ENCODE measurements around the gene DLK1.

DNA sequence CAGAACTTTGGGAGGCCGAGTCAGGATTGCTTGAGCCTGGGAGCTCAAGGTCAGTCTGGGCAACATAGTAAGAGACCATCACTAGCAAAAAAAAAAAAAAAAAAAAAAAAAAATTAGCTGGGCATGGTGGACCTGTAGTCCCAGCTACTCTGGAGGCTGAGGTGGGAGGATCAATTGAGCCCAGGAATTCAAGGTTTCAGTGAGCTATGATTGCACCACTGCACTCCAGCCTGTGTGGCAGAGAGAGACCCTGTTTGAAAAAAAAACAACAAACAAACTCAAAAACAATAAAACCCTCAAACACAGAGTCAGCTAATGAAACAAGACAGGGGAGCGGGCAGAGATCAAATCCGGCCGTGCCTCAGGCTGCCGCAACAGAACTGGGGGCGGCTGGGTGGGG lies 41.7 kb upstream of the DLK1 start:
- TF ChIP-seq, protein P1, sequence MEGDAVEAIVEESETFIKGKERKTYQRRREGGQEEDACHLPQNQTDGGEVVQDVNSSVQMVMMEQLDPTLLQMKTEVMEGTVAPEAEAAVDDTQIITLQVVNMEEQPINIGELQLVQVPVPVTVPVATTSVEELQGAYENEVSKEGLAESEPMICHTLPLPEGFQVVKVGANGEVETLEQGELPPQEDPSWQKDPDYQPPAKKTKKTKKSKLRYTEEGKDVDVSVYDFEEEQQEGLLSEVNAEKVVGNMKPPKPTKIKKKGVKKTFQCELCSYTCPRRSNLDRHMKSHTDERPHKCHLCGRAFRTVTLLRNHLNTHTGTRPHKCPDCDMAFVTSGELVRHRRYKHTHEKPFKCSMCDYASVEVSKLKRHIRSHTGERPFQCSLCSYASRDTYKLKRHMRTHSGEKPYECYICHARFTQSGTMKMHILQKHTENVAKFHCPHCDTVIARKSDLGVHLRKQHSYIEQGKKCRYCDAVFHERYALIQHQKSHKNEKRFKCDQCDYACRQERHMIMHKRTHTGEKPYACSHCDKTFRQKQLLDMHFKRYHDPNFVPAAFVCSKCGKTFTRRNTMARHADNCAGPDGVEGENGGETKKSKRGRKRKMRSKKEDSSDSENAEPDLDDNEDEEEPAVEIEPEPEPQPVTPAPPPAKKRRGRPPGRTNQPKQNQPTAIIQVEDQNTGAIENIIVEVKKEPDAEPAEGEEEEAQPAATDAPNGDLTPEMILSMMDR (conservative IDR thresholded peaks at IDR 0.05; ENCODE audit: low read depth, low read length) = no peak
- TF ChIP-seq, protein P2, sequence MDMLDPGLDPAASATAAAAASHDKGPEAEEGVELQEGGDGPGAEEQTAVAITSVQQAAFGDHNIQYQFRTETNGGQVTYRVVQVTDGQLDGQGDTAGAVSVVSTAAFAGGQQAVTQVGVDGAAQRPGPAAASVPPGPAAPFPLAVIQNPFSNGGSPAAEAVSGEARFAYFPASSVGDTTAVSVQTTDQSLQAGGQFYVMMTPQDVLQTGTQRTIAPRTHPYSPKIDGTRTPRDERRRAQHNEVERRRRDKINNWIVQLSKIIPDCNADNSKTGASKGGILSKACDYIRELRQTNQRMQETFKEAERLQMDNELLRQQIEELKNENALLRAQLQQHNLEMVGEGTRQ (IDR thresholded peaks at IDR 0.05; ENCODE audit: low read depth, low read length) = no peak
- TF ChIP-seq POLR2A (IDR thresholded peaks at IDR 0.05; ENCODE audit: low read depth, low read length) (no peak), SMC3 (IDR thresholded peaks at IDR 0.05; ENCODE audit: low read depth, low read length) (no peak), MAFK (IDR thresholded peaks at IDR 0.05; ENCODE audit: low read depth, low read length) (no peak), RCOR1 (IDR thresholded peaks at IDR 0.05; ENCODE audit: insufficient replicate concordance, low read length) (no peak), RFX5 (IDR thresholded peaks at IDR 0.05; ENCODE audit: low read depth, low read length) (no peak), NFE2L2 (IDR thresholded peaks at IDR 0.05; ENCODE audit: low read depth, low read length) (no peak)
- TF ChIP-seq, protein P3, sequence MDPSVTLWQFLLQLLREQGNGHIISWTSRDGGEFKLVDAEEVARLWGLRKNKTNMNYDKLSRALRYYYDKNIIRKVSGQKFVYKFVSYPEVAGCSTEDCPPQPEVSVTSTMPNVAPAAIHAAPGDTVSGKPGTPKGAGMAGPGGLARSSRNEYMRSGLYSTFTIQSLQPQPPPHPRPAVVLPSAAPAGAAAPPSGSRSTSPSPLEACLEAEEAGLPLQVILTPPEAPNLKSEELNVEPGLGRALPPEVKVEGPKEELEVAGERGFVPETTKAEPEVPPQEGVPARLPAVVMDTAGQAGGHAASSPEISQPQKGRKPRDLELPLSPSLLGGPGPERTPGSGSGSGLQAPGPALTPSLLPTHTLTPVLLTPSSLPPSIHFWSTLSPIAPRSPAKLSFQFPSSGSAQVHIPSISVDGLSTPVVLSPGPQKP (IDR thresholded peaks at IDR 0.05; ENCODE audit: borderline replicate concordance, low read depth, low read length) = no peak
